CD4-positive, CD25-positive, alpha-beta regulatory T cell (primary cell): Measurements from ENCODE around the gene NGFR. TPM values are rescaled to one million over a fixed set of nuclear protein-coding genes. Genes with fewer than 3 reads are reported as not detected.

ENCODE experiments used
- ATAC-seq, 2 donors: fragments of 150-1000 bp; cut with Tn5 transposase; one replicate each; pipeline ENCODE4 v1.10.0; 2021; ENCODE audit warnings: low read depth in 2 of 2, moderate number of reproducible peaks in 2 of 2, moderate library complexity in 1 of 2
- DNase-seq, 3 donors: peaks; one replicate each; pipeline versions ENCODE4 v3.0.0 to v3.0.0-alpha.2; 2012 to 2022; ENCODE audit warnings: mixed read lengths in 1 of 3
- H3K27ac ChIP-seq: one replicate; pipeline ENCODE4 v1.7.0; 2013; ENCODE audit warnings: mild to moderate bottlenecking, low read length; ENCODE audit not compliant: insufficient read depth, poor library complexity, severe bottlenecking
- H3K27me3 ChIP-seq: one replicate; pipeline ENCODE4 v1.7.0; 2013; ENCODE audit warnings: low read length; ENCODE audit not compliant: control insufficient read depth, insufficient read depth
- H3K36me3 ChIP-seq: one replicate; pipeline ENCODE4 v1.7.0; 2013; ENCODE audit warnings: mild to moderate bottlenecking, low read length, moderate library complexity; ENCODE audit not compliant: control insufficient read depth, insufficient read depth
- H3K4me1 ChIP-seq: 2 replicates; pipeline ENCODE4 v1.7.0; 2013; ENCODE audit warnings: mild to moderate bottlenecking, low read length; ENCODE audit not compliant: insufficient read depth, control insufficient read depth, poor library complexity, severe bottlenecking
- H3K4me3 ChIP-seq: one replicate; pipeline ENCODE4 v1.7.0; 2013; ENCODE audit warnings: low read depth, mild to moderate bottlenecking, low read length, moderate library complexity
- H3K9me3 ChIP-seq, 2 experiments: 1 replicate in 1 of 2; 2 replicates in 1 of 2; pipeline ENCODE4 v1.7.0; 2013; ENCODE audit warnings: low read length in 2 of 2, mild to moderate bottlenecking in 1 of 2, moderate library complexity in 1 of 2; ENCODE audit not compliant: control insufficient read depth in 2 of 2
- H3K27ac Mint-ChIP-seq, 3 donors: one replicate each; pipeline ENCODE4 v1.8.0; 2020 to 2022; ENCODE audit warnings: mild to moderate bottlenecking in 3 of 3, mixed read lengths in 3 of 3, moderate library complexity in 2 of 3
- H3K27me3 Mint-ChIP-seq: one replicate; pipeline ENCODE4 v1.8.0; 2022; ENCODE audit warnings: mild to moderate bottlenecking, mixed read lengths
- H3K36me3 Mint-ChIP-seq: one replicate; pipeline ENCODE4 v1.8.0; 2020; ENCODE audit warnings: mixed read lengths
- H3K4me1 Mint-ChIP-seq, 4 donors: one replicate each; pipeline ENCODE4 v1.8.0; 2020 to 2022; ENCODE audit warnings: mixed read lengths in 4 of 4, mild to moderate bottlenecking in 1 of 4
- H3K4me3 Mint-ChIP-seq, 4 donors: one replicate each; pipeline ENCODE4 v1.8.0; 2020 to 2022; ENCODE audit warnings: mild to moderate bottlenecking in 4 of 4, mixed read lengths in 4 of 4, moderate library complexity in 3 of 4
- H3K9me3 Mint-ChIP-seq, 7 donors: one replicate each; pipeline ENCODE4 v1.8.0; 2020 to 2022; ENCODE audit warnings: mixed read lengths in 7 of 7, mild to moderate bottlenecking in 3 of 7, moderate library complexity in 2 of 7
- polyA plus RNA-seq, 4 donors: library from polyadenylated mRNA; unstranded; fragments of 300-500 nt; fragmentation: Illumina TruSeq; gene quantifications; one replicate each; pipeline ENCODE4 v1.2.3, GENCODE V29; 2021
- total RNA-seq: library from RNA; stranded (reverse); gene quantifications from one replicate; pipeline ENCODE4 v1.2.3, GENCODE V29; 2022

Gene NGFR
- total and polyA plus RNA-seq, 5 donors from 2014 or later: 0.32 TPM; not detected in 4

DNA sequence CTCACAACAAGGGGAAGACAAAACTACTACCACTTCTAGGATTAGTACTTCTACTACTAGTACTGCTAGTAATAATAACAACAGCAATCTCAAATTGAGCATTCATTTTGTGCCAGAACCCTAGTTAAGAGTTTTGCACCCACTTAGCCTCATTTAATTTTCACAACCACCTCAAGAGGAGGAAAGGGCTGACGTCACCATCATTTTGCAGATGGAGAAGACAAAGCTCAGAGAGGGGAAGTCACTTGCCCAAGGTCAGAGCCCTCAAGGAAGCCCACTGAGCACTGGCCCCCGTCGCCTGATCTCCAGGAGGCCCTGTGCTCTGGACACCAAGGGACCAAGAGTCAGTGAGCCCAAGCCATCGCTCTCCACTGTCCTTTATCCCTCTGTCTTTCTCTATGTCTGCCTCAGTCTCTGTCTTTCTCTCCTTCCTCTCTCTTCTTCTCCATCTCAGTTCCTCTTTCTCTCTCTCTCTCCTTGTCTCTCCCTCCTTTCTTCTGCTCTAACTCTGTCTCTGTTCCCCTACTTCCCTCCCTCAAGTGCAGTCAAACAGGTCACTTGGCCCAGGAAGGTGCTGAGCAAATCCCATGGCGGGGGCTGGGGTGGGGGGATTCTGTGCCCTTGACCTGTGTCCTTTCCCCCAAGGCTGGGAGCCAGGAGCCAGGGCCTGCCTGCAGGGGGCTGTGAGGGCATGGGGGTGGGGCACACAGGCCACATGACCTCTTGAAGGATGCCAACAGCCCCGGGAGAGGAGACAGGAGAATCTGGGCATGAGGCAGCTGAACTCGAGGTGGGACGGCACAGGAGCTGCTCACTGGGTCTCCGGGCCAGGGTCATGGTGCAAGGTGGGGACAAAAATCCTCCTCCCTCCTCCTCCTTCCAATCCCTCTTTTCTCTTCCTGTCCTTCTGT lies 11.2 kb upstream of the NGFR start:
- no peak overlapping the region for H3K4me3 Mint-ChIP-seq
- H3K9me3 Mint-ChIP-seq: peaks cover 0 to 1% (median 0%) of the 10 kb centered on the region in 7 donors
- ATAC-seq (no peak), DNase-seq (no peak)
- H3K27ac ChIP-seq: no peak overlapping the region
- H3K36me3 ChIP-seq: no peaks in the 10 kb centered on the region
- peaks cover under 1% of the 10 kb centered on the region for H3K27me3 ChIP-seq
- H3K27me3 Mint-ChIP-seq: peaks cover 67% of the 10 kb centered on the region
- no peaks in the 10 kb centered on the region for H3K4me1 ChIP-seq
- no peak overlapping the region for H3K4me3 ChIP-seq
- no peaks in the 10 kb centered on the region for H3K36me3 Mint-ChIP-seq
- H3K4me1 Mint-ChIP-seq: peaks cover 0 to 3% (median 0%) of the 10 kb centered on the region in 4 donors
- no peaks in the 10 kb centered on the region for H3K9me3 ChIP-seq
- H3K27ac Mint-ChIP-seq: peak overlapping the region in 1 of 3 donors; percentile 38

DNA sequence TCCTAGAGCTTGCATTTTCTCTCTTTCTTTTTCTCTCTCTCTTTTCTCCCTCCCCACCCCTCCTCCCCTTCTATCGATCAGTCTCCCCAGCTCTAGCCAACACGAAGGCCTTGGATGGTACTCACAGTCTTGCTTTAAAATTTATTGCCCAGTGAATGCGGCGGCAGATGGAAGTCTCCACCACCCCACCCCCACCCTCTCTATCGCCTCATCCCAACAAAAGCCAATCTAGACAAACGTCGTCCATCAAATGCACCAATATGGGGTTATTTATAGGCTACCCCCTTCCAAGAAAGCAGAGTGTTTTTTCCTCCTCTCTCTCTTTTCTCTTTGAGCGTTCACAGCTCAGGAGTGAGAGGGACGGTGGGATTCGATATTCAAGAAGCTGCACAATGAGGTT lies 10.5 kb upstream of the NGFR start:
- H3K27me3 Mint-ChIP-seq: peaks cover 60% of the 10 kb centered on the region
- no peaks in the 10 kb centered on the region for H3K36me3 ChIP-seq
- H3K4me1 ChIP-seq: no peaks in the 10 kb centered on the region
- H3K4me1 Mint-ChIP-seq: peaks cover 0 to 3% (median 0%) of the 10 kb centered on the region in 4 donors
- H3K27ac Mint-ChIP-seq: peak overlapping the region in 1 of 3 donors; percentile 38
- DNase-seq (no peak), ATAC-seq (no peak)
- no peak overlapping the region for H3K4me3 Mint-ChIP-seq
- H3K9me3 ChIP-seq: no peaks in the 10 kb centered on the region
- no peak overlapping the region for H3K4me3 ChIP-seq
- no peak overlapping the region for H3K27ac ChIP-seq
- H3K27me3 ChIP-seq: no peaks in the 10 kb centered on the region
- no peaks in the 10 kb centered on the region for H3K36me3 Mint-ChIP-seq
- H3K9me3 Mint-ChIP-seq: peaks cover 0 to 2% (median 0%) of the 10 kb centered on the region in 7 donors

DNA sequence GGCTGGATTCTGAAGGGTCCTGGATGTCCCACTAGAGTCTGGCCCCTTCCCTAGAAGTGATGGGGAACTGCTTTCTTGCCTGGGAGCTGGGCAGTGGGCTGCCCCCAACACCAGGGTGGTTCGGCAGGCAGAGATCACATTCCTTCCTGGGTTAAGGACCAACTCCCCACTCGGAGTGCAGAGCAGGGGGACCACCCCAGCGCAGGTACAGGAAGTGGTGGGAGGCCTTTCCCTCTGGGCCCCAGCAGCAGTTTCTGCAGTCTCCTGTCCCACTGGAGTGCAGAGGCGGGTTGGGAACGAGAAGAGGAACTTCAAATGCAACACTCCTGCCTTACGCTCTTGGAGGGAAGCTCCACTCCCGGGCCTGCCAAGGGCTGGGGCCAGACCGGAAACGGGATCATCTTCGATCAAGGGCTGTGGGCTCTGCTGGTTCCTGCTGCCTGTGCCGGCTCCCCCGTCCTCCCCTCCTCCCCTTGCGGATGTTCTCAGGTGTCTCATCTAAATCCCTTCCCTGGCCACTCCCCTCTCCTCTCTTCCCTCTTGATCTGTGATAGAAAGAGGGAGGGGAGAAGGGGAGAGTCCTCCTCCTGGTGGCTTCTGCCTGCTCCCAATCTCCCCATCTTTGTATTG lies 9.0 kb upstream of the NGFR start:
- H3K9me3 Mint-ChIP-seq: peaks cover 0 to 2% (median 0%) of the 10 kb centered on the region in 7 donors
- no peak overlapping the region for H3K4me3 Mint-ChIP-seq
- H3K36me3 Mint-ChIP-seq: no peaks in the 10 kb centered on the region
- peaks cover 0 to 3% (median 0%) of the 10 kb centered on the region in 4 donors for H3K4me1 Mint-ChIP-seq
- H3K9me3 ChIP-seq: no peaks in the 10 kb centered on the region
- no peaks in the 10 kb centered on the region for H3K27me3 ChIP-seq
- H3K4me3 ChIP-seq: no peak overlapping the region
- H3K27me3 Mint-ChIP-seq: peaks cover 58% of the 10 kb centered on the region
- H3K4me1 ChIP-seq: no peaks in the 10 kb centered on the region
- no peaks in the 10 kb centered on the region for H3K36me3 ChIP-seq
- H3K27ac Mint-ChIP-seq: peak overlapping the region in 1 of 3 donors; percentile 28
- no peak for ATAC-seq
- no peak overlapping the region for H3K27ac ChIP-seq
- DNase-seq: no peak

DNA sequence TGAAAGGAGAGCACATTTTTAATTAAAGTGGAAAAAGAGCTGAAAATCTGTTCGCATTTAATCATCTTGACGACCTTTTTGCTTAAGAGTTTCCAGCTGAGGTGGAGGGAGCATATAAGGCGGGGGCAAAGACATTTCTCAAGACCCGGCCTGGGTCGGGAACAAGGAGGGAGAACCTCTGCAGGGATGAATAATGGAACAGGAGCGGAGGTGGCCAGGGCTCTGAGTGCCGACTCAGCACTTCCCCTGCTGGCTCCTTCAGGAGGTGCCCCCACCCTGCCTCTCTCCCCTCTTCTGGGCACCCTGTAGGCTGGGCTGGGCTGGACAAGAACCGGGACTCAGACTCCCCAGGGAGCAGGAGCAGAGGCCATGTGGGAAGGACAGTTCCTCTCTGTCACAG lies 7.9 kb upstream of the NGFR start:
- DNase-seq (no peak), ATAC-seq (no peak)
- Histone ChIP-seq H3K36me3 (no peaks in the 10 kb centered on the region), H3K4me1 (no peaks in the 10 kb centered on the region), H3K4me3 (no peak overlapping the region), H3K27me3 (no peaks in the 10 kb centered on the region), H3K9me3 (no peaks in the 10 kb centered on the region), H3K27ac (no peak overlapping the region)
- Mint-ChIP-seq H3K27me3 (peaks cover 54% of the 10 kb centered on the region), H3K4me3 (no peak overlapping the region), H3K4me1 (peaks cover 0 to 3% (median 0%) of the 10 kb centered on the region in 4 donors), H3K36me3 (no peaks in the 10 kb centered on the region), H3K9me3 (peaks cover 0 to 2% (median 0%) of the 10 kb centered on the region in 7 donors), H3K27ac (no peak overlapping the region)

DNA sequence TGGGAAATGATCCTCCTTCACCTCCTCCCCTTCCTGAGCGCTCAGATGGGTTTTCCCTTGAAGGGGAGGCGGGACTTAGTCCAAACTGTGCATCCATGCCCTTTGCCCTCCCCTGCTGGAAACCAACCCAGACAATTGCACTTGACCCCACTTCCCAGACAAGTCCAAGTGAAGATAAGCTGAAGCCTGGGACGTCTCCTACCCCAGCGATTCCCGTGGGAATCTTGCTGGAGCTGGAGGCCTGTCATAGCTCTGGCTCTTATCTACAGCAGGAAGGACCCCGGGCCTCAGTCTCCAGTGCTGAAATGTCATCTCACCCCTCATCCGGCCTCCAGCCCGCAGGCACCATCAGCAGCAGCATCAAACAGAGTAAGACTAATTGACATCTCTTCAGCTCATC lies 6.5 kb upstream of the NGFR start:
- Mint-ChIP-seq H3K9me3 (peaks cover 0 to 2% (median 0%) of the 10 kb centered on the region in 7 donors), H3K27ac (no peak overlapping the region)

DNA sequence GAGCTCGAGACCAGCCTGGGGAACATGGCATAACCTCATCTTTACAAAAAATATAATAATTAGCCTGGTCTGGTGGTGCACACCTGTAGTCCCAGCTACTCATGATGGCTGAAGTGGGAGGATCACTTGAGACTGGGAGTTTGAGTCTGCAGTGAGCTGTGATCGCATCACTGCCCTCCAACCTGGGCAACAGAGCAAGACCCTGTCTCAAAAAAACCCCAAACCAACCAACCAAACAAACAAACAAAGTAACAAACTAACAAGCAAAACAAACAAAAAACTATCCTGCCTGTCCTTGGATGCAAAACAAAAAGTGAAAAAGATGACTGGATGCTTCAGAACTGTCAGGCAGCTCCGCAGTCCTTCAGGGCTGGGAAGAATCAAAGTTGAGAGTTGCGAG lies 5.7 kb upstream of the NGFR start:
- Mint-ChIP-seq H3K4me1 (peaks cover 0 to 4% (median under 1%) of the 10 kb centered on the region in 4 donors), H3K36me3 (no peaks in the 10 kb centered on the region), H3K27me3 (peaks cover 50% of the 10 kb centered on the region), H3K27ac (peak overlapping the region in 1 of 3 donors; percentile 22), H3K9me3 (peaks cover 0 to 2% (median 0%) of the 10 kb centered on the region in 7 donors), H3K4me3 (no peak overlapping the region)
- DNase-seq (no peak), ATAC-seq (no peak)
- no peaks in the 10 kb centered on the region for H3K9me3 ChIP-seq
- no peak overlapping the region for H3K27ac ChIP-seq
- H3K36me3 ChIP-seq: no peaks in the 10 kb centered on the region
- H3K4me1 ChIP-seq: no peaks in the 10 kb centered on the region
- no peaks in the 10 kb centered on the region for H3K27me3 ChIP-seq
- H3K4me3 ChIP-seq: no peak overlapping the region

More for the DNA sequence above, 6.5 kb upstream of the NGFR start:
- H3K4me1 Mint-ChIP-seq: peaks cover 0 to 3% (median 0%) of the 10 kb centered on the region in 4 donors
- Histone ChIP-seq H3K36me3 (no peaks in the 10 kb centered on the region), H3K27ac (no peak overlapping the region), H3K27me3 (no peaks in the 10 kb centered on the region), H3K4me1 (no peaks in the 10 kb centered on the region), H3K9me3 (no peaks in the 10 kb centered on the region), H3K4me3 (no peak overlapping the region)
- H3K36me3 Mint-ChIP-seq: no peaks in the 10 kb centered on the region
- ATAC-seq: no peak
- H3K4me3 Mint-ChIP-seq: no peak overlapping the region
- peaks cover 54% of the 10 kb centered on the region for H3K27me3 Mint-ChIP-seq
- DNase-seq: no peak

DNA sequence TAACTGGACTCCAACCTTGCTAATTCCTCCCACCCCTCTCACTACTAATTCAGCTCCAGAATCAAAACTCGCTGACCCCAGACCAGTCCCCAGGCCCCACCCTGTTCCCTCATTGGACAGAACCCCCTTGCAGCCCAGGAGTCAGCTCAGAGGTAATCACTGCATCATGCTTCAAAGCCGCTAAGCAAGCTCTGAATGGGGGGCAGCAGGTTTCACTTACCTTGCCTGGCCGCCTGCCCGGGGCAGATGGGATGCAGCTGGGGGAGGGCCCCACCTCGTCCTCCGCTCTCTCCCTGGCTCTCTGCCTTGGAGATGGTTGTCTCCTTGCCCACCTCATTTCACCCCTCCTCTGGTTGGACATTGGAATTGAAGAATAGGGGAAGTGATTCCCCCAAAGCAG lies 4.8 kb upstream of the NGFR start:
- H3K27me3 ChIP-seq: no peaks in the 10 kb centered on the region
- H3K36me3 ChIP-seq: no peaks in the 10 kb centered on the region
- no peak overlapping the region for H3K4me3 Mint-ChIP-seq
- H3K4me1 ChIP-seq: peaks cover 5% of the 10 kb centered on the region
- H3K9me3 ChIP-seq: no peaks in the 10 kb centered on the region
- H3K4me1 Mint-ChIP-seq: peaks cover 0 to 10% (median 2%) of the 10 kb centered on the region in 4 donors
- no peaks in the 10 kb centered on the region for H3K36me3 Mint-ChIP-seq
- H3K27me3 Mint-ChIP-seq: peaks cover 46% of the 10 kb centered on the region
- no peak overlapping the region for H3K27ac ChIP-seq
- no peak overlapping the region for H3K27ac Mint-ChIP-seq
- DNase-seq (no peak), ATAC-seq (no peak)
- H3K4me3 ChIP-seq: no peak overlapping the region
- H3K9me3 Mint-ChIP-seq: peaks cover 0 to 2% (median 0%) of the 10 kb centered on the region in 7 donors
